Measurements from ENCODE around the gene CTBS.
"Not testable (repeated sequence)": the region's sequence is repeated elsewhere in the genome, so short reads cannot be mapped to it uniquely, and the experiment has no call there.

CTBS gene

GRCh38 chr1:84603223-84603622 is 29.0 kb upstream of the CTBS start:
- H3K4me3 ChIP-seq (ENCODE audit: low read length), result no peak overlapping the region
- no peak for DNase-seq (ENCODE audit: low read depth)
- no peak for TF ChIP-seq CTCF (conservative IDR thresholded peaks at IDR 0.05; ENCODE audit: low read depth, low read length)

- DNase-seq (ENCODE audit: low read depth), result no peak
- no peak for TF ChIP-seq CTCF (conservative IDR thresholded peaks at IDR 0.05; ENCODE audit: low read depth, low read length)
- no peak overlapping the region for H3K4me3 ChIP-seq (ENCODE audit: low read length)
Observed at GRCh38 chr1:84600796-84601195, 26.6 kb upstream of the CTBS start.

GRCh38 chr1:84598846-84599741 is 24.9 kb upstream of the CTBS start:
- no peak overlapping the region for H3K4me3 ChIP-seq (ENCODE audit: low read length)
- no peak for DNase-seq (ENCODE audit: low read depth)
- no peak for TF ChIP-seq CTCF (conservative IDR thresholded peaks at IDR 0.05; ENCODE audit: low read depth, low read length)

GRCh38 chr1:84598418-84598817 is 24.2 kb upstream of the CTBS start:
- TF ChIP-seq CTCF (conservative IDR thresholded peaks at IDR 0.05; ENCODE audit: low read depth, low read length), result no peak
- DNase-seq (ENCODE audit: low read depth), result no peak

GRCh38 chr1:84597011-84597410 is 22.8 kb upstream of the CTBS start:
- no peak overlapping the region for H3K4me3 ChIP-seq (ENCODE audit: low read length)
- no peak for DNase-seq (ENCODE audit: low read depth)
- TF ChIP-seq CTCF (conservative IDR thresholded peaks at IDR 0.05; ENCODE audit: low read depth, low read length), result no peak

More at GRCh38 chr1:84598418-84598817, 24.2 kb upstream of the CTBS start:
- no peak overlapping the region for H3K4me3 ChIP-seq (ENCODE audit: low read length)

GRCh38 chr1:84594959-84595358 is 20.7 kb upstream of the CTBS start:
- H3K4me3 ChIP-seq (ENCODE audit: low read length); DNase-seq (ENCODE audit: low read depth): not testable (repeated sequence)

GRCh38 chr1:84587099-84587498 is 12.9 kb upstream of the CTBS start:
- TF ChIP-seq CTCF (conservative IDR thresholded peaks at IDR 0.05; ENCODE audit: low read depth, low read length), result no peak
- H3K4me3 ChIP-seq (ENCODE audit: low read length), result no peak overlapping the region
- DNase-seq (ENCODE audit: low read depth), result no peak

All from retinal pigment epithelial cell (primary cell).